GM12878 (cell line): ENCODE results near the gene KRTAP10-1. TPM values are rescaled to one million over a fixed set of nuclear protein-coding genes. Genes with fewer than 3 reads are reported as not detected.
"Not testable (repeated sequence)": the region's sequence is repeated elsewhere in the genome, so short reads cannot be mapped to it uniquely, and the experiment has no call there.

Experiments used
- ATAC-seq: fragments of 200-7000 bp; cut with Tn5 transposase; 3 replicates; pipeline ENCODE4 v1.9.1; 2020; ENCODE audit warnings: mild to moderate bottlenecking, moderate library complexity
- BruUV-seq: library from RNA; stranded (reverse); fragments of 400-500 nt; replicated peaks from 2 replicates; lab custom pipeline; 2021; lab: Mats Ljungman, UMichigan
- CTCF ChIA-PET: fragments of 300-600 bp; sonication (Branson Sonifier 250); formaldehyde crosslinking; extraction: SDS; loops from one replicate; lab custom pipeline; 2021; ENCODE audit warnings: inconsistent platforms; lab: Yijun Ruan, JAX
- POLR2A ChIA-PET: fragments of 350-600 bp; formaldehyde crosslinking; extraction: SDS; loops from one replicate; lab custom pipeline; 2021; ENCODE audit warnings: inconsistent platforms; lab: Charles Lee
- RAD21 ChIA-PET: fragments of 300-600 bp; sonication (Branson Sonifier 250); formaldehyde crosslinking; loops from one replicate; lab custom pipeline; 2023; ENCODE audit warnings: antibody characterized with exemption; ENCODE audit not compliant: unreplicated experiment; lab: Charles Lee
- SMC1A ChIA-PET: fragments of 300-600 bp; sonication (Branson Sonifier 250); formaldehyde crosslinking; loops from one replicate; lab custom pipeline; 2023; ENCODE audit not compliant: unreplicated experiment, uncharacterized antibody; lab: Charles Lee
- DNase-seq: peaks from one replicate; pipeline ENCODE4 v3.0.0-alpha.2; 2011; ENCODE audit warnings: low read depth, low spot score
- FAIRE-seq: peaks from 3 replicates; lab custom pipeline; 2011; peaks lifted over from hg19 to GRCh38; lab: Jason Lieb, UNC
- H2AFZ ChIP-seq: 2 replicates; pipeline ENCODE4 v1.6.0; 2011; ENCODE audit warnings: low read depth, low read length, control low read depth; ENCODE audit not compliant: control insufficient read depth
- H3K27ac ChIP-seq: 2 replicates; pipeline ENCODE4 v1.5.1; 2011; ENCODE audit warnings: control low read depth; ENCODE audit not compliant: control insufficient read depth, insufficient read depth
- H3K27me3 ChIP-seq, 2 experiments: replicated peaks in 1 of 2; 2 replicates each; pipeline versions ENCODE4 v1.6.0 to v1.6.1; 2011; ENCODE audit warnings: low read length in 1 of 2; ENCODE audit not compliant: control insufficient read depth in 2 of 2, insufficient read depth in 2 of 2
- H3K36me3 ChIP-seq, 2 experiments: 2 replicates each; pipeline ENCODE4 v1.5.1; 2011; ENCODE audit warnings: low read length in 1 of 2; ENCODE audit not compliant: control insufficient read depth in 2 of 2, insufficient read depth in 2 of 2
- H3K4me1 ChIP-seq: 2 replicates; pipeline ENCODE4 v1.6.1; 2011; ENCODE audit warnings: mild to moderate bottlenecking, low read length, moderate library complexity, mixed read lengths; ENCODE audit not compliant: control insufficient read depth, insufficient read depth
- H3K4me2 ChIP-seq: 2 replicates; pipeline ENCODE4 v1.6.0; 2011; ENCODE audit warnings: control low read depth; ENCODE audit not compliant: control insufficient read depth, insufficient read depth
- H3K4me3 ChIP-seq: fragments of 200-600 bp; sonication (generic); 2 replicates; pipeline ENCODE4 v1.5.1; 2016
- H3K79me2 ChIP-seq: 2 replicates; pipeline ENCODE4 v1.6.0; 2011; ENCODE audit warnings: low read length; ENCODE audit not compliant: control insufficient read depth, insufficient read depth
- H3K9ac ChIP-seq: 2 replicates; pipeline ENCODE4 v1.8.0; 2011; ENCODE audit warnings: low read length, control low read depth, mixed read lengths; ENCODE audit not compliant: control insufficient read depth, insufficient read depth
- H3K9me3 ChIP-seq: replicated peaks from 3 replicates; pipeline ENCODE4 v1.5.1; 2011; ENCODE audit warnings: mild to moderate bottlenecking, low read length; ENCODE audit not compliant: control insufficient read depth, insufficient read depth
- H4K20me1 ChIP-seq: 2 replicates; pipeline ENCODE4 v1.6.0; 2011; ENCODE audit not compliant: control insufficient read depth, insufficient read depth
- DPF2 ChIP-seq: fragments of 450-650 bp; IDR thresholded peaks from 2 replicates; pipeline ENCODE4 v1.6.1; 2017; ENCODE audit warnings: mild to moderate bottlenecking
- NFXL1 ChIP-seq: fragments of 450-650 bp; IDR thresholded peaks from 2 replicates; pipeline ENCODE4 v1.6.1; 2017; ENCODE audit warnings: antibody characterized with exemption, mild to moderate bottlenecking, borderline replicate concordance
- SMAD5 ChIP-seq: IDR thresholded peaks from 2 replicates; pipeline ENCODE4 v1.6.1; 2016; ENCODE audit warnings: antibody characterized with exemption, low read depth
- TBL1XR1 ChIP-seq: IDR thresholded peaks from 2 replicates; pipeline ENCODE4 v1.6.1; 2012; ENCODE audit warnings: low read depth, low read length, improper control_type of control experiment
- ZBED1 ChIP-seq: IDR thresholded peaks from 2 replicates; pipeline ENCODE4 v1.6.1; 2016; ENCODE audit warnings: borderline replicate concordance
- WGBS: methylation state at CpG from one replicate; pipeline ENCODE4 v1.1.6; 2016; ENCODE audit warnings: low lambda C conversion rate; ENCODE audit not compliant: insufficient replicate concordance, insufficient coverage; ENCODE audit errors: missing lambda C conversion rate; 5-methylcytosine and 5-hydroxymethylcytosine counted together
- in situ Hi-C: fragments of 300-500 bp; cut with MboI; formaldehyde crosslinking; loops from 9 replicates; pipeline ENCODE4 v1.14.3; 2018; ENCODE audit warnings: mixed read lengths
- intact Hi-C: fragments of 100-400 bp; cut with micrococcal nuclease; formaldehyde crosslinking; loops from one replicate; pipeline ENCODE4 v1.14.2; 2022; ENCODE audit not compliant: unreplicated experiment
- polyA plus RNA-seq, 11 experiments: library from polyadenylated mRNA; depleted of rRNA in 4 of 11; unstranded in 6 of 11; stranded (reverse) in 5 of 11; fragments of >200 nt; fragmentation: Nextera tagmentation in 4 of 11; fragmentation: Illumina TruSeq in 1 of 11; extraction: Ambion mirVana in 4 of 11; extraction: Trizol in 1 of 11; gene quantifications; 1 replicate in 1 of 11; 2 replicates in 10 of 11; pipeline versions ENCODE4 v1.2.1 to v1.2.3, GENCODE V29; 2011 to 2016; ENCODE audit warnings: inconsistent platforms in 2 of 11, missing spikeins in 2 of 11, low read depth in 1 of 11
- total RNA-seq, 4 experiments: library from RNA; depleted of rRNA in 3 of 4; stranded (reverse); fragments of >200 nt in 3 of 4; fragmentation: Illumina TruSeq in 1 of 4; extraction: Trizol in 1 of 4; gene quantifications; 2 replicates each; pipeline versions ENCODE4 v1.2.1 to v1.2.3, GENCODE V29; 2013 to 2021

Gene KRTAP10-1
- total and polyA plus RNA-seq, 10 of the 15 experiments (the other 5 are each of a cell fraction or from before 2014, with no cell fraction given): not detected

GRCh38 chr21:44574457-44575306 is 34.7 kb upstream of the KRTAP10-1 start:
- BruUV-seq: no TSS peak
- no peak for FAIRE-seq
- Histone ChIP-seq H3K79me2 (no peaks in the 10 kb centered on the region), H3K9me3 (peaks cover 1% of the 10 kb centered on the region; the same call in 2 of the 3 replicates), H3K36me3 (no peaks in the 10 kb centered on the region), H3K9ac (no peak overlapping the region), H3K27ac (no peak overlapping the region), H4K20me1 (no peaks in the 10 kb centered on the region), H3K4me3 (no peak overlapping the region), H3K4me2 (no peak overlapping the region), H3K27me3 (no peaks in the 10 kb centered on the region), H2AFZ (no peak overlapping the region), H3K4me1 (no peaks in the 10 kb centered on the region)
- SMC1A ChIA-PET: no interaction called here
- intact Hi-C loops (no loop called here), in situ Hi-C loops (no loop called here)
- no peak for ATAC-seq
- CTCF ChIA-PET: no interaction called here
- no peak for DNase-seq
- 17% methylated on average over 21 of the region's 21 CpGs for WGBS
- RAD21 ChIA-PET: no interaction called here
- POLR2A ChIA-PET: no interaction called here
- TF ChIP-seq TBL1XR1 (no peak), SMAD5 (no peak), NFXL1 (no peak), ZBED1 (no peak), DPF2 (no peak)

DNA sequence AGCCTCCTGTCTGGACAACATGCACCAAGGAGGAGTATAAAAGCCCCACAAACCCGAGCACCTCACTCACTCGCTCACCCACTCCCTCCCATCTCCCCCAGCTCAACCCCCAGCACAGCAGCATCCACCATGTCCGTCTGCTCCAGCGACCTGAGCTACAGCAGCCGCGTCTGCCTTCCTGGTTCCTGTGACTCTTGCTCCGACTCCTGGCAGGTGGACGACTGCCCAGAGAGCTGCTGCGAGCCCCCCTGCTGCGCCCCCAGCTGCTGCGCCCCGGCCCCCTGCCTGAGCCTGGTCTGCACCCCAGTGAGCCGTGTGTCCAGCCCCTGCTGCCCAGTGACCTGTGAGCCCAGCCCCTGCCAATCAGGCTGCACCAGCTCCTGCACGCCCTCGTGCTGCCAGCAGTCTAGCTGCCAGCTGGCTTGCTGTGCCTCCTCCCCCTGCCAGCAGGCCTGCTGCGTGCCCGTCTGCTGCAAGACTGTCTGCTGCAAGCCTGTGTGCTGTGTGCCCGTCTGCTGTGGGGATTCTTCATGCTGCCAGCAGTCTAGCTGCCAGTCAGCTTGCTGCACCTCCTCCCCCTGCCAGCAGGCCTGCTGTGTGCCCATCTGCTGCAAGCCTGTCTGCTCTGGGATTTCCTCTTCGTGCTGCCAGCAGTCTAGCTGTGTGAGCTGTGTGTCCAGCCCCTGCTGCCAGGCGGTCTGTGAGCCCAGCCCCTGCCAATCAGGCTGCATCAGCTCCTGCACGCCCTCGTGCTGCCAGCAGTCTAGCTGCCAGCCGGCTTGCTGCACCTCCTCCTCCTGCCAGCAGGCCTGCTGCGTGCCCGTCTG is 33.8 kb upstream of the KRTAP10-1 start, which contains the start of gene KRTAP10-4:
KRTAP10-4 (plus strand) TSS at position 100 of the 827 bp plus-strand sequence; CDS start at position 130, 30 bp downstream.
- FAIRE-seq, ATAC-seq, BruUV-seq, H3K9me3 ChIP-seq, SMC1A ChIA-PET, H3K79me2 ChIP-seq, H3K9ac ChIP-seq, H2AFZ ChIP-seq, in situ Hi-C loops, H3K27me3 ChIP-seq, H4K20me1 ChIP-seq, H3K4me3 ChIP-seq, intact Hi-C loops, POLR2A ChIA-PET, H3K36me3 ChIP-seq, RAD21 ChIA-PET, CTCF ChIA-PET, H3K4me1 ChIP-seq, H3K27ac ChIP-seq, H3K4me2 ChIP-seq, DNase-seq: not testable (repeated sequence)
- 24% methylated on average over 20 of the region's 25 CpGs for WGBS
